ENCODE data around the gene GPA33.

DNA sequence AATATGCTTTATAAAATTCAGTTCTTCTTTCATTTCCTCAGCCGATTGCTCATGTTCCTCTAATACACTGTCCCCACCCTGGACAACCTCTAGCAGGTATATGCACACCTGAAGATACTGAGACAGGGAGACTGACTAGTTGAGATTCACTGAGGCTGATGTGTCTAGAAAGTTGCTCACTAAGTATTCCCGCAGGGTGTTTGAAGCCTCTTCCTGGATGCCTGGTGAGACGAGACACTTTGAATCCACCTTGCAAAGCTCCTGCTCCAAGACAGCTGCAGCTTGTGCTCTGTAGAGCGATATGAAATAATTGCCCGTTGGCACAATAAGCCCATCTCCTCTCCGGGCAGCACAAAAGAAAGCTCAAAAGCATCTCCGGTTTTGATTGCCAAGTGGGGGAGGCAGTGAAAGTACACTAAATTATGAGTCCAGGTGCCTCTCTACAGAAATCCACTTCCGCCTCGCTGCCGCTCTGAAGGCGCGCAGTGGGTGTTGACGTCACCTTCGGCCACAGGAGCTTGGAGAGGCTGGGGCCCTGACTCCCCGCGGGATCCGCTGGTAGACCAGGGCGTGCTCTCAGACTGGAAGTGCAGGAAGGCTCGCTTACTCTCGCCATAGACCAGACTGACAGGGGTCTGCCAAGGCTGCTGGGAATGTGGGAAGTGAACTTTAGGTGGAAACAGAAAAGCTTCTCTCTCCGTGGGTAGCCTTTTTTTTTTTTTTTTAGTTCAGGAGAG lies 46.3 kb downstream of the GPA33 start:
- TF ChIP-seq POLR2A (IDR thresholded peaks at IDR 0.05), result no peak
- TF ChIP-seq, protein P1, sequence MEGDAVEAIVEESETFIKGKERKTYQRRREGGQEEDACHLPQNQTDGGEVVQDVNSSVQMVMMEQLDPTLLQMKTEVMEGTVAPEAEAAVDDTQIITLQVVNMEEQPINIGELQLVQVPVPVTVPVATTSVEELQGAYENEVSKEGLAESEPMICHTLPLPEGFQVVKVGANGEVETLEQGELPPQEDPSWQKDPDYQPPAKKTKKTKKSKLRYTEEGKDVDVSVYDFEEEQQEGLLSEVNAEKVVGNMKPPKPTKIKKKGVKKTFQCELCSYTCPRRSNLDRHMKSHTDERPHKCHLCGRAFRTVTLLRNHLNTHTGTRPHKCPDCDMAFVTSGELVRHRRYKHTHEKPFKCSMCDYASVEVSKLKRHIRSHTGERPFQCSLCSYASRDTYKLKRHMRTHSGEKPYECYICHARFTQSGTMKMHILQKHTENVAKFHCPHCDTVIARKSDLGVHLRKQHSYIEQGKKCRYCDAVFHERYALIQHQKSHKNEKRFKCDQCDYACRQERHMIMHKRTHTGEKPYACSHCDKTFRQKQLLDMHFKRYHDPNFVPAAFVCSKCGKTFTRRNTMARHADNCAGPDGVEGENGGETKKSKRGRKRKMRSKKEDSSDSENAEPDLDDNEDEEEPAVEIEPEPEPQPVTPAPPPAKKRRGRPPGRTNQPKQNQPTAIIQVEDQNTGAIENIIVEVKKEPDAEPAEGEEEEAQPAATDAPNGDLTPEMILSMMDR (IDR thresholded peaks at IDR 0.05), result no peak
